ENCODE data around the gene GMIP.

DNA sequence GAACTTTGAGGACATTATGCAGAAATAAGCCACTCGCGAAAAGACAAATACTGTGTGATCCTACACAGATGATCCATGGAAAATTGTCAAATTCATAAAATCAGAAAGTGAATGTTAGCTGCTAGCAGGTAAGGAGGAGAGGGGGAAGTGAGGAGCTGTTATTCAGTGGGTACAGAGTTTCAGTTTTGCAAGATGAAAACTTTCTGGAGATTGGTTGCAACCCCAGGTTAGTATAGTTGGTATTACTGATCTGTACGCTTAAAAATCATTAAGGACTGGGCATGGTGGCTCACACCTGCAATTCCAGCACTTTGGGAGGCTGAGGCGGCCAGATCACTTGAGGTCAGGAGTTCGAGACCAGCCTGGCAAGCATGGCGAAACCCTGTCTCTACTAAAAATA, 43.1 kb upstream of the GMIP start:
- TF ChIP-seq CTCF (conservative IDR thresholded peaks at IDR 0.05; ENCODE audit: low read length) (no peak), EZH2phosphoT487 (IDR thresholded peaks at IDR 0.05; ENCODE audit: borderline replicate concordance, low read depth, low read length) (no peak)

Data from OCI-LY7 (cell line).